Activated T-cell treated with anti-CD3 and anti-CD28 coated beads, Interleukin-2, amount 50 U/mL, for 24 hours (primary cell): ENCODE data around the gene PTCD1.
"Not testable (repeated sequence)": the region's sequence is repeated elsewhere in the genome, so short reads cannot be mapped to it uniquely, and the experiment has no call there.

Experiments
- DNase-seq: peaks from one replicate; pipeline ENCODE4 v3.0.0-alpha.2; 2020
- H3K27ac Mint-ChIP-seq: 2 replicates; pipeline ENCODE4 v1.8.0; 2020; ENCODE audit warnings: mild to moderate bottlenecking, mixed read lengths
- H3K27me3 Mint-ChIP-seq: 2 replicates; pipeline ENCODE4 v1.8.0; 2020; ENCODE audit warnings: mixed read lengths
- H3K36me3 Mint-ChIP-seq: 2 replicates; pipeline ENCODE4 v1.8.0; 2020; ENCODE audit warnings: low read depth, mixed read lengths
- H3K4me1 Mint-ChIP-seq: 2 replicates; pipeline ENCODE4 v1.8.0; 2020; ENCODE audit warnings: low read depth, mixed read lengths
- H3K4me3 Mint-ChIP-seq: 2 replicates; pipeline ENCODE4 v1.8.0; 2020; ENCODE audit warnings: mild to moderate bottlenecking, moderate library complexity, mixed read lengths
- H3K9me3 Mint-ChIP-seq: 2 replicates; pipeline ENCODE4 v1.8.0; 2020; ENCODE audit warnings: mixed read lengths

The PTCD1 gene

DNA sequence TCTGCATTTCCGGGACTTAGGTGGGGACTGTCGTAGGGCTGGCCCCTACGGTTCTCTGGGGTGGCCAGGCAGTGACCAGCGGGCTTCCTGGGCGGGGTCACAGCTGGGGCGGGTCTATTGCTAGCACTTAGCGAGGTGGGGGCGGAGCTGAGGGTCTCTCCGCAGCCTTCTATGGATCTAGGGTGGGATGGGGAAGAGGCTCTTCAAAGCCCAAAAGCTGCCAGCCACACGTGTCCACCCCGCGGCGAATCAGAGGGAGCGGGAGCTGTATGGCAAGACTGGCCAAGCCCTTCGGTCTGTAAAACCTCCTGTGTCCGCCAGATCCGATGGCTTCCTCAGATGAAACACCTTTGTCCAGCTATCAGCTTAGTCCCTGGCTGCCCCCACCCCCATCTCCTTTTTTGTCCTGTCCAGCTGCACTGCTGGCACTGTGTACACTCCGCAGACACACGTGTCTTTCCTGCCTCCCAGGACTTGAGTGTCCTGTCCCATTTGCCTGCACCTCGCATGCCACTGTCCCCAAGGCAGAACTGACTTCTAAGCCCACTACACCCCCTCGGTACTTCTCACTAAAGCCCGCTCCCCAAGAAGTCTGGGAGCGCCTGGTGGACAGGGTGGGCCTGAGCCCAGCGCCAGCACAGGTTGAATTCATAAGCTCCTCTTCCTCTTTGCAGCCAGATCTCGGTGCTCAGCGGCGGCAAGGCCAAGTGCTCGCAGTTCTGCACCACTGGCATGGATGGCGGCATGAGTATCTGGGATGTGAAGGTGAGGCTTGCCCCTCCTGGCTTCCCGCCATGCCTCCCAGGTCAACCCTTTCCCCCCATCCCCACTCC lies 45.0 kb downstream of the PTCD1 start:
- Mint-ChIP-seq H3K27ac (peak overlapping the region; percentile 92), H3K36me3 (peaks cover 99% of the 10 kb centered on the region)

DNA sequence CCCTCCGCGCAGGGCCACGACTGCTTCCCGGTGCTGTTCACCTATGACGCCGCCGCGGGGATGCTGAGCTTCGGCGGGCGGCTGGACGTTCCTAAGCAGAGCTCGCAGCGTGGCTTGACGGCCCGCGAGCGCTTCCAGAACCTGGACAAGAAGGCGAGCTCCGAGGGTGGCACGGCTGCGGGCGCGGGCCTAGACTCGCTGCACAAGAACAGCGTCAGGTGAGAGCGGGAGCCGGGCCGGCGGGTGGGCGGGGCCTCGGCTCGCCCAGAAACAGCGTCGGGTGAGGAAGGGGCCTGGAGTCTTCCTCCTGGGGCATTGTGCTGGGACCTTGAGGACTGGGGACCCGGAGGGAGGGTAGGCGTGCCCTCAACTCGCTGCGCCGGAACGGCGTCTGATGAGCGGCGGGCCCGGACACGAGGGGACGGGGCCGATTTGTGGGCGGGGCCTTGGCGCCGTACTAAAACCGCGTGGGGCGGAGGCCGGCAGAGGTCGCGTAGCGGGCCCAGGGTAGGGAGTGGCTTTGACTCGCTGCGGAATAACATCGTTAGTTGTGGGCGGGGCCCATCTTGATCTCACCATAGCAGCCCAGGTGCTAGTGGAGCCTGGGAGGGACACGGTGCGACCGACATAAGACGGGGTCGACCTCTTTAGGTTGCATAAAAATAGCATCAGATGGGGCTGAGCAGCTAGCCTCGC lies 45.8 kb downstream of the PTCD1 start:
- H3K9me3 Mint-ChIP-seq = no peaks in the 10 kb centered on the region
- peaks cover 99% of the 10 kb centered on the region for H3K36me3 Mint-ChIP-seq
- H3K4me1 Mint-ChIP-seq = peaks cover 36% of the 10 kb centered on the region
- H3K27me3 Mint-ChIP-seq = no peaks in the 10 kb centered on the region
- H3K27ac Mint-ChIP-seq = peak overlapping the region; percentile 92
- H3K4me3 Mint-ChIP-seq = peak overlapping the region; percentile 65
- DNase-seq = peak; percentile 86

More for the DNA sequence above, 45.0 kb downstream of the PTCD1 start:
- peaks cover 39% of the 10 kb centered on the region for H3K4me1 Mint-ChIP-seq
- no peak for DNase-seq
- no peaks in the 10 kb centered on the region for H3K27me3 Mint-ChIP-seq
- H3K4me3 Mint-ChIP-seq = peak overlapping the region; percentile 65
- H3K9me3 Mint-ChIP-seq = no peaks in the 10 kb centered on the region

GRCh38 chr7:99392046-99392445 lies 46.6 kb downstream of the PTCD1 start:
- DNase-seq = no peak
- peak overlapping the region; percentile 92 for H3K27ac Mint-ChIP-seq
- H3K36me3 Mint-ChIP-seq = peaks cover 99% of the 10 kb centered on the region
- peak overlapping the region; percentile 29 for H3K4me3 Mint-ChIP-seq
- no peaks in the 10 kb centered on the region for H3K9me3 Mint-ChIP-seq
- peaks cover 35% of the 10 kb centered on the region for H3K4me1 Mint-ChIP-seq
- H3K27me3 Mint-ChIP-seq = no peaks in the 10 kb centered on the region

DNA sequence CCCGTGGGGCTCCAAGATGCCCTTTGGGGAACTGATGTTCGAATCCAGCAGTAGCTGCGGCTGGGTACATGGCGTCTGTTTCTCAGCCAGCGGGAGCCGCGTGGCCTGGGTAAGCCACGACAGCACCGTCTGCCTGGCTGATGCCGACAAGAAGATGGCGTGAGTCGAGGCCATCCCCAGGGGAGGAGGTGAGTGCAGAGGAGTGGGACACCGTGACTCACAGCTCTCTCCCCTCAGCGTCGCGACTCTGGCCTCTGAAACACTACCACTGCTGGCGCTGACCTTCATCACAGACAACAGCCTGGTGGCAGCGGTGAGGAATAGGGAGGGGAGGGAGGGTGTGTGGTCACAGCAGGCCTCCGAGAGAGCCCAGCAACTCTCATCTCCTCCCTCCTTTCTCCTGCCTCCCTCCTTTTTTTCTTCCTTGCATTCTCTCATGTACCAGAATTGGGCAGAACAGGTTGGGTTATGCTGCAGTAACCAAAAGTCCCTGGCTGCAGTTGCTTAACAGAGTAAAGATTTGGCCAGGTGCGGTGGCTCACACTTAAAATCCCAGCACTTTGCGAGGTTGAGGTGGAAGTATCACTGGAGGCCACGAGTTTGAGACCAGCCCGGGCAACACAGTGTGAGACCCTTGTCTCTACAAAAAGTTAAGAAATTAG lies 47.5 kb downstream of the PTCD1 start:
- DNase-seq = no peak
- Mint-ChIP-seq H3K27ac (peak overlapping the region; percentile 92), H3K4me1 (peaks cover 32% of the 10 kb centered on the region), H3K4me3 (no peak overlapping the region), H3K9me3 (no peaks in the 10 kb centered on the region), H3K36me3 (peaks cover 99% of the 10 kb centered on the region), H3K27me3 (no peaks in the 10 kb centered on the region)

DNA sequence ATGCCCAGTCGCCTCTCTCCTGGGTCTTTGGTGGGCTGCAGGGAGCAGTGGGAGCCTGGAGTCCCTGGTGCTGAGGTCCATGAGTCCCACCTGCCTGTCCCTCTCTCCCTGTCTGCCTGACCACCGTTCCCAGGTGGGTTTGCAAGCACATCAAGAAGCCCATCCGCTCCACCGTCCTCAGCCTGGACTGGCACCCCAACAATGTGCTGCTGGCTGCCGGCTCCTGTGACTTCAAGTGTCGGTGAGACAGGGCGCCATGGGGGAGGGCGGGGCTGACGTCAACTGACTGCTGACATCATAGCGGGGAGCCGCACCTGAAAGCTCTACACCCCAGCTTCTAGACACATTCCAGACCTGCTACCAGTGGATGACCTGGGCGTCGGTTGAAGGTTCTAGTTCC lies 48.8 kb downstream of the PTCD1 start:
- DNase-seq = no peak
- Mint-ChIP-seq H3K9me3 (no peaks in the 10 kb centered on the region), H3K4me3 (no peak overlapping the region), H3K36me3 (peaks cover 97% of the 10 kb centered on the region), H3K4me1 (peaks cover 33% of the 10 kb centered on the region), H3K27ac (peak overlapping the region; percentile 44), H3K27me3 (no peaks in the 10 kb centered on the region)

DNA sequence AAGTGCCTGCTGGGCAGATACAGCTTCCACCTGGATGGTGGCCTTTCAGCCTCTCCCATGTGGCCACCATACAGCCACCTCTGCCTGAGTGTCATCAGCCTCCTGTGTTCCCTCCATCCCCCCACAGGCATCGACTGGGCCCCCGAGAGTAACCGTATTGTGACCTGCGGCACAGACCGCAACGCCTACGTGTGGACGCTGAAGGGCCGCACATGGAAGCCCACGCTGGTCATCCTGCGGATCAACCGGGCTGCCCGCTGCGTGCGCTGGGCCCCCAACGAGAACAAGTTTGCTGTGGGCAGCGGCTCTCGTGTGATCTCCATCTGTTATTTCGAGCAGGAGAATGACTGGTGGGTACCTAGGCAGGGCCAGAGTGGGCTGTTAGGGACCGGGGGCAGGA lies 50.7 kb downstream of the PTCD1 start:
- no peak overlapping the region for H3K4me3 Mint-ChIP-seq
- DNase-seq = no peak
- H3K4me1 Mint-ChIP-seq = peaks cover 35% of the 10 kb centered on the region
- H3K27me3 Mint-ChIP-seq = no peaks in the 10 kb centered on the region
- peak overlapping the region; percentile 75 for H3K27ac Mint-ChIP-seq
- H3K36me3 Mint-ChIP-seq = peaks cover 96% of the 10 kb centered on the region
- no peaks in the 10 kb centered on the region for H3K9me3 Mint-ChIP-seq

DNA sequence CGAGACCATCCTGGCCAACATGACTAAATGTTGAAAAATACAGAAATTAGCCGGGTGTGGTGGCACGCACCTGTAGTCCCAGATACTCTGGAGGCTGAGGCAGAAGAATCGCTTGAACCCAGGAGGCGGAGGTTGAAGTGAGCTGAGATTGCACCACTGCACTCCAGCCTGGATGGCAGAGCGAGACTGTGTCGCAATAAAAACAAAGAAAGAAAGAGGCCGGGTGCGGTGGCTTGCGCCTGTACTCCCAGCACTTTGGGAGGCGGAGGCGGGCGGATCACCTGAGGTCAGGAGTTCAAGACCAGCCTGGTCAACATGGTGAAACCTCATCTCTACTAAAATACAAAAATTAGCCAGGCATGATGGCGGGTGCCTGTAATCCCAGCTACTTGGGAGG lies 51.4 kb downstream of the PTCD1 start:
- H3K36me3 Mint-ChIP-seq = peaks cover 93% of the 10 kb centered on the region
- H3K27me3 Mint-ChIP-seq, H3K4me3 Mint-ChIP-seq, DNase-seq, H3K9me3 Mint-ChIP-seq: not testable (repeated sequence)
- H3K4me1 Mint-ChIP-seq = peaks cover 31% of the 10 kb centered on the region
- peak overlapping the region; percentile 84 for H3K27ac Mint-ChIP-seq

DNA sequence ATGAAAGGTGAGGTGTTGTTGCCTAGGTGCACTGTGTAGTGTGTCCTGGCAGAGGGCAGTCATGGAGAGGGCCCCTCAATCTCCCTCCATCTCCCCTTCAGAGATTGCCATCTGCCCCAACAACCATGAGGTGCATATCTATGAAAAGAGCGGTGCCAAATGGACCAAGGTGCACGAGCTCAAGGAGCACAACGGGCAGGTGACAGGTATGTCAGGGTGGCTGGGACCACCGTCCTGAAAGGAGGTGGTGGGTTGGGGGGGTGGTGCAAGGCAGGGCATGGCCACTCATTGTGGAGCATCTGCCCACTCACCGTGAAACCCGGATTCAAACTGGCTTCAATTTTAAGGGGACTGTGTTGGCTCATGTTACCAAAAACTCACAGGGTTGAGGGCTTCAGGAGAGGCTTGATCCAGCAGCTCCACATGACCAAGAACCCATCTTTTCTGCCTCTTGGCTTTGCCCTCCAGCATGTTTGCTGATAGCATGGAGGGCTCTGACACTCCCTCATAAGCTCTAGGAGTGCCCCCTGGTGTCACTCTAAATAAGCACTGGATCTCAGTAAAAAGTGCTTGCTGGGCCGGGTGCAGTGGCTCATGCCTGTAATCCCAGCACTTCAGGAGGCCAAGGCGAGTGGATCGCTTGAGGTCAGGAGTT lies 51.9 kb downstream of the PTCD1 start:
- peaks cover 29% of the 10 kb centered on the region for H3K4me1 Mint-ChIP-seq
- peak overlapping the region; percentile 84 for H3K27ac Mint-ChIP-seq
- no peaks in the 10 kb centered on the region for H3K27me3 Mint-ChIP-seq
- H3K9me3 Mint-ChIP-seq = no peaks in the 10 kb centered on the region
- H3K36me3 Mint-ChIP-seq = peaks cover 93% of the 10 kb centered on the region
- DNase-seq = no peak
- no peak overlapping the region for H3K4me3 Mint-ChIP-seq

DNA sequence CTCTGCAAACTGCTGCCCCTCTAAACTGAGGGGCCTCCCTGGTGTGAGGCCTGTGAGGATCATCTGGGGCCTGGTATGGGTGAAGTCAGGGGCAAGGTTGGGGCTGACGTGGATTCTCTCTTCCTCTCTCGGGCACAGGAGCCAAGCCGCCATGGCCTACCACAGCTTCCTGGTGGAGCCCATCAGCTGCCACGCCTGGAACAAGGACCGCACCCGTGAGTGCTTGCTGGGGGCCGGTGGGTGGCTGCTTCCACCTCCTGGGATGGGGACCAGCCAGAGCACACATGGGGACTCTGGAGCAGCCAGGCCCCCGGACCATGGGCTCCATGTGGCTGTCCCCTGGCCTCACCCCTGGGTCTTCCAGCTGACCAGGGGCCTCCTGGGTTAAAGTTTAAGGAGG lies 53.0 kb downstream of the PTCD1 start:
- Mint-ChIP-seq H3K4me3 (no peak overlapping the region), H3K4me1 (peaks cover 33% of the 10 kb centered on the region), H3K36me3 (peaks cover 93% of the 10 kb centered on the region), H3K9me3 (no peaks in the 10 kb centered on the region), H3K27me3 (no peaks in the 10 kb centered on the region), H3K27ac (peak overlapping the region; percentile 75)
- no peak for DNase-seq

GRCh38 chr7:99384523-99384922 lies 54.1 kb downstream of the PTCD1 start:
- Mint-ChIP-seq H3K4me1 (peaks cover 43% of the 10 kb centered on the region), H3K36me3 (peaks cover 92% of the 10 kb centered on the region), H3K27me3 (no peaks in the 10 kb centered on the region), H3K4me3 (no peak overlapping the region), H3K27ac (peak overlapping the region; percentile 85), H3K9me3 (no peaks in the 10 kb centered on the region)
- DNase-seq = no peak

GRCh38 chr7:99383791-99384370 lies 54.7 kb downstream of the PTCD1 start:
- H3K4me3 Mint-ChIP-seq = no peak overlapping the region
- H3K36me3 Mint-ChIP-seq = peaks cover 92% of the 10 kb centered on the region
- peak overlapping the region; percentile 85 for H3K27ac Mint-ChIP-seq
- no peaks in the 10 kb centered on the region for H3K27me3 Mint-ChIP-seq
- no peak for DNase-seq
- H3K4me1 Mint-ChIP-seq = peaks cover 50% of the 10 kb centered on the region
- H3K9me3 Mint-ChIP-seq = no peaks in the 10 kb centered on the region

DNA sequence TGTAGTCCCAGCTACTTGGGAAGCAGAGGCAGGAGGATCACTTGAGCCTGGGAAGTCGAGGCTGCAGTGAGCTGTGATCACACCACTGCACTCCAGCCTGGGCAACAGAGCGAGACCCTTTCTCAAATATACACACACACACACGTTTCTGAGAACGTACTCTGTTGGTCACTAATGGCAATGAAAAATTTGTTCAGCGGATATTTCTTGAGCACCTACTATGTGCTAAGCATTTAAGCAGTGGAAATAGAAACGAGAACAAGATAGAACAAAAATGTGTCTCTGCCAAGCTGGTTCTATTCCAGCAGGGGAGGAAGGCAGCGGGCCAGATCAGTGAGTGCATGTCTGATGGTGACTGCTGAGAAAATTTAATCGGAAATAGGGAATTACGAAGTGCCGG lies 55.4 kb downstream of the PTCD1 start:
- Mint-ChIP-seq H3K27ac (peak overlapping the region; percentile 85), H3K36me3 (peaks cover 91% of the 10 kb centered on the region), H3K9me3 (no peaks in the 10 kb centered on the region), H3K4me3 (no peak overlapping the region), H3K4me1 (peaks cover 53% of the 10 kb centered on the region), H3K27me3 (no peaks in the 10 kb centered on the region)
- DNase-seq = no peak

- peak overlapping the region; percentile 82 for H3K4me3 Mint-ChIP-seq
- no peak for DNase-seq
- H3K4me1 Mint-ChIP-seq = peaks cover 62% of the 10 kb centered on the region
- H3K9me3 Mint-ChIP-seq = no peaks in the 10 kb centered on the region
- H3K36me3 Mint-ChIP-seq = peaks cover 91% of the 10 kb centered on the region
- peak overlapping the region; percentile 99 for H3K27ac Mint-ChIP-seq
- no peaks in the 10 kb centered on the region for H3K27me3 Mint-ChIP-seq
Measured at GRCh38 chr7:99381664-99382075, 56.9 kb downstream of the PTCD1 start.
